HG03520 (cell line): ENCODE results near the gene PLPP7.
"Not testable (repeated sequence)": the region's sequence is repeated elsewhere in the genome, so short reads cannot be mapped to it uniquely, and the experiment has no call there.

Experiments used
- ATAC-seq: cut with Tn5 transposase; IDR thresholded peaks from one replicate; pipeline ENCODE4 v1.9.1; 2021; ENCODE audit warnings: mild to moderate bottlenecking, moderate library complexity; ENCODE audit not compliant: unreplicated experiment

The PLPP7 gene

DNA sequence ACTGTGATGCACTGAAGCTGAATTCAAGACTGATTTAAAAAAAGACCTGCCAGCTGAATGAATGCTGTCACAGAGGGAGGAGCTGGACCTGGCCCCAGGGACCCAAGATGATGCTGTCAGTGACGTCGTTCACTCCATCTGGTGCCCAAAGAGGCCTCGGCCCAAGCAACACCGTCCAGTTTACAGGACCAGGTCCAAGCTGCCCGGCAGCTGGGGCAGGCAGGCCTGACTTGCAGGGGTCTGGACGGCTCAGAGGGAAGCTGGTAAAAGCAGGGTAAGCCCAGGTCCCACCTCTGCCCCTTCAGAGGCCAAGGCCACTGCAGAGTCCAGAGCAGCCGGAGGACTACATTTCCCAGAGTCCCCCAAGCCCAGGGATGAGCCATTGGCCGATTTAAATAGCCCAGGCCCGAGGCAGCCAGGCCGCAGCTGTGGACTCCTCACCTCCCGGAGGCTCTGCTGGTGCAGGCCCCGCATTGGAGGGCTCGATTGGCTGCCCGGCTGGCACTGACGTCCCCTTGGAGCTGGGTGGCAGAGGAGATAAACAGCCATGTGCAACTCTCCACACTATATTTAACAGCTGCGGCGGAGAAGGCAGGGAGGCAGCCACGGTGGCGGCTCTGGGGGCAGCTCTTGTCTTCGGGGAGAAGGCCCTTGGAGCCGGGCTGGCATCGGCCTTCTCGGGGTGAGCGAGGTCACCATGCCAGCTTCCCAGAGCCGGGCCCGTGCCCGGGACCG lies at the start of gene PLPP7:
Gene PLPP7, plus strand, starts transcription at position 423 of the 735 bp plus-strand sequence. Its CDS starts 275 bp downstream, at position 698.
- no peak for ATAC-seq

DNA sequence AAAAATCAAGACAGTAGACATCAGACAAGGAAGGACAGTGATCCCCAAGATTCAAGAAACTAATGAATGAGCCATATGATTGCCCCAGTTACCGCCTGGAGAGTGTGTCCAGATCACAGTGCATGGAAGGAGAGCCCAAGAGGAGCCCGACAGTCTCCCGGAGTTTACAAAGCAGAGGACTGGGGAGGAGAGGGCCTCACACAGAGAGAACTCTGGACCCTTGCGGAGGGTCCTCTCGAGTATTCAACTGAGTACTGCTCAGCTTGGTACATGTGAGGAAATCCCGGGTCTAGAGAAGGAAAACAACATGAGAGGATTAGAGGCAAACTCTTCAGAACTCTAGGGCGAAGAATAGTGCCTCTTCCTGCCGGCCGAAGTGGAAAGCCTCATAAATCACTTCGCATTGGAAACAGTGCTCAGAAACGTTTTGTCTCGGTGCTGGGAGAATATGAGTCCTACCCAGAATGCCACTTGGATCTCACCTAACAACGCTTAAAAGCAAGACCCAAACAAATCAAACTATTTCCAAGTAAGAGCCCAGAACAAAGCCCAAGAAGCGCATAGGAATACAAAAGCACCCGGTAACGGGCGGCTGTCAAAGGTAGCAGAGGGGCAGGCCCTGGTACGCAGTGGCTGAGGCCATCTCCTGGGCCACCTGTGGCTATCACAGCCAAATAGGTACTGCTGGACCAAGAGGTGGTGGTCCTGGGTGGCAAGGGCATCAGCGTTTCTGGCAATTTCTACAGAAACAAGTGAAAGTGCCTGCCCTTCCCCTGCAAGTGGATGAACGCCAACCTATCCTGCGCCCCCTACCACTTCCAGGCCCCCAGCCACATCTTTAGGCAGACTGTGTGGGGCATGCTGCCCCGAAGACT lies 49.2 kb upstream of the PLPP7 start:
- no peak for ATAC-seq

DNA sequence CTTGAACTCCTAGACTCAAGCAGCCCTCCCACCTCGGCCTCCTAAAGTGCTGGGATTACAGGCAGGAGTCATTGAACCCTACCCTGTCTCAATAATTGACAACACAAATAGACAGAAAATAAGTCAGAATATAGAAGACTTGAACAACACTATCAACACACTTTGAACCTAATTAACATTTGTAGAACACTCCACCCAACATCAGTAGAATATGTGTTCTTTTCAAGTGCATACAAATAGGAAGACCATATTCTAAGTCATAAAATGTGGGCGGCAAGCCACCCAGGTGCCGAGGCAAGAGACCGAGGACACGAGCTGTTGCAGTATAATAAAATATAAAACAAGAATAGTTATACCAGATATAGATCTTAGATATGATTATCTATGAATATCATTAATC lies 45.2 kb upstream of the PLPP7 start:
- ATAC-seq: not testable (repeated sequence)

DNA sequence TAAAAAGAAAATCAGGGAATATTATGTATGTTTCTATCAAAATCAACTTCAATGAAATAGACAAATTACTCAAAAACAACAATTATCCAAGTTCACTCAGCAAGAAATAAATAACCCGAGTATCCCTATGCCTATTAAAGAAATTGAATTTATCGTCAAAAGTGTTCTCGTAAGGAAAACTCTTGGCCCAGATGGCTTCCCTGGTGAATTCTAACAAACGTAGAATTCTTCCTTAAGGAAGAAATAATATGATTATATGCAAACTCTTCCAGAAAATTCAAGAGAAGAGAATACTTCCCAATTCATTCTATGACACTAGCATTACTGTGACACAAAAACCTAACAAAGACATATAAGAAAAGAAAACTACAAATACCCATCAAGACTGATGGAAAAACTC lies 42.9 kb upstream of the PLPP7 start:
- no peak for ATAC-seq

DNA sequence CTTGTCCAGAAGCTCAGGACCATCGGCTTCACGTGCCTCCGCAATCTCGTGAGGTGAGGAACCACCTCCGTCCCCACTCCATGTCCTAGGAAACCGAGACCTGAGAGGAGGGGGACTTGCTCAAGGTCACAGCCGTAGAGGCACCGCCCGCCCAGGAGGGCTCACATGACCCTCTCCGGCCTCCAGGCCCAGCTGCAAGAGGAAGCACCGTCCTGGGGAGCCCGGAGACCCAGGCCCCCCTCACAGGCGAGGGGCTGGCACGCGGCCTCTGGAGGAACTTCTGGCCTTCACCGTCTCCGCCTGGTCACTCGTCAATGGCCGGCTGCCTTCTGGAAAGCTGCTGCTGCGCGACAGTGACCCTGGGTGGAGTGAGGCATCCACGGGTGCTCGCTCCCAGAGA lies 37.4 kb upstream of the PLPP7 start:
- ATAC-seq: no peak

DNA sequence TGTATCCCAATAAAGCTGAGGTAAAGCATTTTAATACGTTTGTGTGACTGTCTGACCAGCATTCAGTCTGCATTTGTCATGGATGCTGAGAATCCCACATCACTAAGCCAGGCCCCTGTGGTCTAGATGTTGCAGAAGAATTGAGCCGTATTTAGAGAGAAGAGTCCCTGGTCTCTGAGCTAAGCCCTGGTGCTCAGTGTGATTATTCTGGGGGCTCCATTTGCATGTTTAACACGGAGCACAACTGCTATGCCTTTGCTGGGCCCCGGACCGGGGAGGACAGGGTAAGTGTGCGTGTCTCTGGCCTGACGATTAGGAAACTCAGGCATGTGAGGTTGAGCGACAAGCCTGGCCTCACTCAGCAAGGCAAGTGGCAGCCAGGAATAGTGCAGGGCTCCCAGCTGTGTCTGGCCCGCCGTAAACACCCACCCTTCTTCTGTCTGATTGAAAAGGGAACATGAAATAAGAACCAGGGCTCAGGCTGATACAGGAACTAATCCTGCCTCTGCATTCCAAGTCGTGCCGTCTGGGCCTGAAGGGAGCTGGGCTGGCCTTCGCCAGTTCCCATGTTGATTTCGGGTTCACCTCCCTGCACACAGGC lies 35.5 kb upstream of the PLPP7 start:
- no peak for ATAC-seq

DNA sequence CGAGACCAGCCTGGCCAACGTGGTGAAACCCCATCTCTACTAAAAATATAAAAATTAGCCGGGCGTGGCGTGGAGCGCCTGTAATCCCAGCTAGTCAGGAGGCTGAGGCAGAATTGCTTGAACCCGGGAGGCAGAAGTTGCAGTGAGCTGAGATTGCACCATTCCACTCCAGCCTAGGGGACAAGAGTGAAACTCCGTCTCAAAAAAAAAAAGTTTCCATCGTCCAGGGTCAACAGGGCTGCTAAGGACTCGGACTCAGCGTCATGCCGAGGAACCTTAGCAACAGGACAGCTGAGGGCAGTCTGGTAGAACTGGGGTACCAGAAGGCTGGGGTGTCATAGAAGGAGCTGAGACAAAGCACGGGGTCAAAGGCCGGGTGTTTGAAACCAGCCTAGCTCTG lies 34.9 kb upstream of the PLPP7 start:
- no peak for ATAC-seq

DNA sequence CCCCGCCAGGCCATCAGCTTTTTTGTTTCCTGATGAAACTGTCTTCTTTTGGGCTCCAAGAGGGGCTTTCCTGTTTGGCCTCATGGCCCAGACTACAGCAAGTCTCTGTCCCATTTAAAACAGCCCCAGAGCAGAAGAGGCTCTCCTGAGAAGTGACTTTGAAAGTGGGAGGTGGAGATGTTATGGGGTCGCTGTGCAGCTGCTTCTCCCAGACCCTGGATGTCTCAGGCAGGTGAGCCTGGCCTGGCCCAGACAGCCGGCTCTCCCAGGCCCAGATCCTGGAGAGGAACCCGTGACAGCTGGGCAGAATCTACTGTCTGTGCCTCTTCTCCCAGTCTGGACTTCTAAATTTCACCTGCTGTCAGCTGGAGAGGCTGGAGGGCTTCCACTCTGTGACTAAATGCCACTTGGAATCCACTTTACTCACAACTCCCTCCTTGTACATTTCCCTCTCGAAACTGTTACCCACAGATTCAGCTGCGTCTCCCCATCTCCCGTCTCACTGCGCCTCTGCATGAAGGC lies 33.8 kb upstream of the PLPP7 start:
- ATAC-seq: no peak

DNA sequence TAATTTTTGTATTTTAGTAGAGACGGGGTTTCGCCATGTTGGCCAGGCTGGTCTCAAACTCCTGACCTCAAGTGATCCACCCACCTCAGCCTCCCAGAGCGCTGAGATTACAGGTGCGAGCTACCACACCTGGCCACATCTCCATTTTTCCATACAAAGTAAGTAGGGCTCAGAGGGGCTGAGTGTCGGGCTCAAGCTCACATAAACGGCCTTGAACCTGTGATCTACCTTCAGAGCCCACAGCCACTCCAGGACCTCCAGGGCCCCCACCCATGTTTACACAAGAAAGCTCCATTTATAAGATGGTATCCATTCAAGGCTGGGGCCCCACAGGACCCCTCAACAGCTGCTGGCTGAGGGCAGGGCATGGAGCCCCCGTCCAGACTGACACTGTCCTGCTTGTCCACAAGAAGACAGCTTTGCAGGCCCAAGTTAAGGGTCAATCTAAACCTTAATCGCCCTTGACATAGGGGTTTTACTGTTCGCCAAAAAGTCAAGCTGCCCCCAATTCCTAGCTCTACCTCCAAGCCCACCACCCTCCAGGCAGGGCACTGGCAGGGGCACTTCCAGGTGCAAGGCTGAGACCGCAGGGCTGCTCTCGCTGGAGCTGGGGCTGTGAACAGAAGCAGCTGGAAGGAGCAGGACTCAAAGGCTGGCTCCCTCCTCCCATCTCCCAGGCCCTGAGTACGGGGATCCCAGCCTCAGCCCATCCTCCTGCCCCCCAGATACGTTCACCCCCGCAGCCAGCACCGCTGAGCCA lies 32.1 kb upstream of the PLPP7 start:
- no peak for ATAC-seq

DNA sequence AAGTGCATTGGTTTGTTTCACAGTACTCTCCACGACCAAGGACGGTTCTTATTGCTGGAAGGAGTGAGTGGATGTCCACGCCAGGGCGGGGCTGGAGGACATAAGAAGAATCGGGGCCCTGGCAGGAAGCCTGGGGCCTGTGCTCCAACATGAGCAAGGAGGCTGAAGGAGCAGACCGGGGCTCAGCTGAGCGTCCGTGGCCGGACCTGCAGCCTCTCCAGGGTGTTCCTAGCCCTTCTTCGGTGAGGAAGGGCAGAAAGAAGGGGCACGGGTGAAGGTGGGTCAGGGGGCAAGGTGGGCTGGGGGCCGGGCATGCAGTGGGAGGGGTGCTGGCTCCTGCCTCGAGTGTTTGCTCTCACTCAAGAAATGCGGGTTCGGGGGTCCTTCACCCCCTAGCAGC lies 31.3 kb upstream of the PLPP7 start:
- no peak for ATAC-seq

DNA sequence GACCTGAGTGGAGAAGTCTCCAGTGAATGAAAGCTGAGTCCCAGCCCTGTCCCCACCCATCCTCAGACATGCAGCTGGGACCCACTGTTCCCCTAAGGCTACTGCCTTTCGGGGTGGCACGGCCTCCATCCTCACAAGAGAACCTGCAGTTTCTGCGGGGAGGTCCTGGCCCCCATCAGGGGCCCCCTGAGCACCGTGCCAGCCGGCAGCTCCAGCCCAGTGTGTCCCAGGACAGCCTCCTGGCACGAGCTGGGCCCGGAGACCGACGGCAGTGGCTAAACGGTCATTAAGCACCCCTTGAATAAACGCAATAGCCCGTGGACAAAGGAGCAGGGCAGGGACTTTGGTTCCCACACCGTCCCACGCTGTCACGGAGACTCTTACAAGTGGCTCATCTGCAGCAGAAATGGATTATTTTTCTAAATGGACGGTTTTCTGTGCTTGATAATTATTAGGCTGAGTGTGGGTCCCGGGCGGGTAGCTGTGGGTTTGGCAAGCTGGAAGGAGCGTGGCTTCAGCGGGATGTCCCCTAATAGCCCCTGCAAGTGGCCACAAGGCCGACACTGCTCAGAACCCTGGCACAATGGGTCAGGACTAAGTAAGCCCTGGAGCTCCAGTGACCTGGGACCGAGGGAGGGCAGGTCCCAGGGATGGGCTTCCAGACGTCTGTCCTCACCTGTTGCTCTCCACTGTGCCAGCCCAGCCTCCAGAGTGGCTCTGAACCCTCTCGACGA lies 30.7 kb upstream of the PLPP7 start:
- ATAC-seq: no peak

DNA sequence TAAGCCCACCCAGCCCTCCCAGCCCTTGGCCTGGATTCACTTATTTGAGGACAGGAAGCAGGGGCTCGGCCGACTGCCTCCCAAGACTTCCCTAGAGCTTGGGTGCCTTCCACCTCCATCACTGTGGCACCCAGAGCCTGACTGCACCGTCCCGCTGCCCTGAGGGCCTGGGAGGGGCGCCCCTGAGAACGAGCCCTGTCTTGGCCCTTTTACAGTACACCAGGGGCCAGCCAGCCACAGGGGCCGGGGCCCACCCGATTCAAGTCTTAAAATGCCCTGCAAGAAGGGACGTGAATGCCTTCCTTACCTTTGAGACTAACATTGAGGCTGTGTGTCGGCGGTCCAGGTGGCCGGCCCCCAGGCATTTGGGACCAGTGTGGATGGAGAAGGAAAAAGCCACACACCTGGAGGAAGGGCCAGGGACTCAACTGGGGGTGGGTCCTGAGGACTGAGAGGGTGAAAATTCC lies 30.1 kb upstream of the PLPP7 start:
- ATAC-seq: no peak

DNA sequence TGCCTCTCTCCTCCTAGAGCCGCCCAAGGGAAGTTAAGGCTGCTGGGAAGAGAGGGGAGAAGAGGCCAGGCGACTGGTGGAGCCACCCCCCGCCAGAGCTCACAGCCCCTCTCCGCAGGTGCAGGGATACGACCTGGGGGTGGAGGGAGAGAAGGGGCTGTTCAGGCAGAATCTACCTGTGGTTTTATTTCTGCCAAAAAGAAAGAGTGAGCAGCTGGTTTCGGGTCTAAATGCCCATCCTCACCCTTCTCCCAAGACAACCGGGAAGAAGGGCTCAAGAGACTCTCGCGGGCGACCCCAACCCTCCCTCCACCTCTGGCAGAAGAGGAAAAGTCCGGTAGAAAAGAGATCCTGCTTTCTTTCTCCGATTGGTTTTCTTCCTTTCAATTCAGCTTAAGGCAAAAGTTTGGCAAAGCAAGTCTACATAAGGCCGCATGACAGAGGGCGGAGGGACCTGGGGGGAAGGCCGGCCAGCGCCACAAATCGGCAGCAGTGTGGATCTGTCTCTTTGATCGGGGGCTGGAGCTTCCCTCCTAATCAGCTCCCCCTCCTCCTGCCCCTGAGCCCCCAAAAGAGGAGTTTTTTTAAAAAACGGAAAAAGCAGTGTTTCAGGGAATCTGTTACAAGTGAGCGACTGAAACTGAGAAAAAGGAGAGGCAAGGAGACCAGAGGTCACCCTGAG lies 29.5 kb upstream of the PLPP7 start:
- ATAC-seq: no peak

DNA sequence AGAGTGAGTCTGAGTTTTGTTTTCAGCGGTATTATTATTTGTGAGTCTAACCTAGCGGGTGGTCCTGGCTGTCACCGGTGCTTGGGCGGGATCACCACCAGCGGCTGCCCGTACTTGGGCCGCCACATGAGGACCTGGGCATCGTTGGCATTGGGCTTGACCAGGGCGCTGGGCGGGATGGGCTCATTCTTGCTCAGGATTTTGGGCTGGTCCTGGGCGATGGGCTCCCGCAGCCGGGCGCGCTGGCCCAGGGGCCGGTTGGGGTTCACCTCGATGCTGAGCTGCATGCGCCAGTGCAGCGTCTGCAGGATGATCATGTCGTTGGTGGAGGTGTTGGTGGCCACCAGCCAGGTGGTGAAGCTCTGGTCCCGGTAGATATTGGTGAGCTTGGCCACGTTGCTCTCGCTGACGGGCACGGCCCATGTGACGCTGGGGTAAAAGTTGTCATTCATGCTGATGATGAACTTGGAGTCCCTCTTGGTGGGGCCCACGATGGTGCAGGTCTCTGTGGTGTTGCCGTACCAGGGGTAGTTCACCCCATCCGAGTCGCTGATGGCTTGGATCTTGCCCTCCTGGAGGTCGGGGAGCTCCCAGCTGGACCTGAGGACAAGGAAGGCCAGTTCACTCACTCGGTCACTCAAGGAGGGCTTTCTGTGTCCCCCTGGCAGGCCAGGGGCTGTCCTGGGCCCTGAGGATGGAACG lies 28.6 kb upstream of the PLPP7 start:
- no peak for ATAC-seq

DNA sequence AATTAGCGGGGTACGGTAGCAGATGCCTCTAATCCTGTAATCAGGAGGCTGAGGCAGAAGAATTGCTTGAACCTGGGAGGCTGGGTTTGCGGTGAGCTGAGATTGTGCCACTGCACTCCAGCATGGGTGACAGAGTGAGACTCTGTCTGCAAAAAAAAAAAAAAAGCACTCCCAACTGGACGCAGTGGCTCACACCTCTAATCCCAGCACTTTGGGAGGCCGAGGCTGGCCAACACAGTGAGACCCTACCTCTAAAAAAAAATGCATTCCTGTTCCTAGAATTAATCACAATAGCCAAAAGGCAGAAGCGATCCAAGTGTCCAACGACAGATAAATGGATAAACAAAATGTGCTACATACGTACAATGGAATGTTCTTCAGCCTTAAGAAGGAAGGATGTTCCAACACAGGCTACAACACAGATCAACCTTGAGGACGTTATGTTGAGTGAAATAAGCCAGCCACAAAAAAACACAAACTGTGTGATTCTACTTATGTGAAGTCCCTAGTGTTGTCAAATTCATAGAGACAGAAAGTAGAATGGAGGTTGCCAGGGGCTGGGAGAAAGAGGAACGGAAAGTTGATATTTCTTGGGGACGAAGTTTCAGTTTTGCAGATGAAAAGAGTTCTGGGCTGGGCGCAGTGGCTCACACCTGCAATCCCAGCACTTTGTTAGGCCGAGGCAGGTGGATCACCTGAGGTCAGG lies 27.0 kb upstream of the PLPP7 start:
- ATAC-seq: no peak

DNA sequence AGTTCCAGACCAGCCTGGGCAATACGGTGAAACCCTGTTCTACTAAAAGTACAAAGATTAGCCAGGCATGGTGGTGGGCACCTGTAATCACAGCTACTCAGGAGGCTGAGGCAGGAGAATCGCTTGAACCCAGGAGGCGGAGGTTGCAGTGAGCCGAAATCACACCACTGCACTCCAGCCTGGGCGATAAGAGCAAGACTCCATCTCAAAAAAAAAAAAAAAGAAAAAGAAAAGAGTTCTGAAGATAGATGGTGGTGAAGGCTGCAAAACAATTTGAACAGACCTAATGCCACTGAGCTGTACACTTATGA lies 26.5 kb upstream of the PLPP7 start:
- ATAC-seq: not testable (repeated sequence)

DNA sequence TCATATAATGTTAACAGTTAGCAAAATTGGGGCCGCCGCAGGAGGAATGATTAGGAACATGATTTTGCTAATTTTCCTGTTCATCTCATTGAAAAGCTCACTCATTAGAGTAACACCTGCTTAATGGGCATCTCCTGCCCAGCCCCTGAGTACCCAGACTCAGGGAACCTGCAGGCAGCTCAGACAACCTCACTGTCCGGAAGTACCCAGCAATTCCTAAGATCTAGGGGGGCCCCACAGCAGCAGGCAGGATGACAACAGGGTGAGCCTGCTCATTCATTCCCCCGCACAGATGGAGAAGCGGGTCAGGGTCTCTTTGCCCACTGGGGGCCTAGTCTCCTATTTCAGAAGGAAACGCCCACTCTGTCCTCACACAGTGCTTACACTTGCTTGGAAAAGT lies 25.8 kb upstream of the PLPP7 start:
- no peak for ATAC-seq

DNA sequence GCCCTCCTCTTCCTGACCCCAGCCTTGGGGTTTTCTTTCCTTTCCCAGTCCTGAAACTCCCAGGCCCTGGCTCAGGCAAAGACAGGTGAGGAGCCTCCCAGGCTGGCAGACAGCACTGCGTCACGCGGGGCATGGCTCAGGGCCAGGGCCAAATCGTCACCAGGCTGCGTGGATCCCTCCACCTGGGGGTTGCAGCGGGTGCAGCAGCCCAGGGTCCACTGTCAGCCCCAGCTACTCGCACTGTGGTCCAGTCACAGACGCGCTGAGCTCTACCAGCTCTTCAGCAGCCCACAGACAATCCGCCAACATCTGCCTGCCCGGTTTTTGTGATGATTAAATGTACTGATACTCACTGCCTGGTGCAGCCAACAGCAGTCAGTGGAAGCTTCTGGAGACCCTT lies 25.3 kb upstream of the PLPP7 start:
- no peak for ATAC-seq
